Transverse colon (tissue), 4 donors: ENCODE measurements around the gene CRYGD.

Source experiments
- CTCF ChIP-seq, 5 experiments: fragments of 200-600 bp in 3 of 5; fragments of 450-650 bp in 2 of 5; sonication (generic) in 3 of 5; IDR thresholded peaks; 1 replicate in 2 of 5; 2 replicates in 3 of 5; pipeline ENCODE4 v1.5.1; 2016 to 2017; ENCODE audit warnings: antibody characterized with exemption in 5 of 5, inconsistent platforms in 3 of 5, mild to moderate bottlenecking in 2 of 5, moderate library complexity in 1 of 5
- EP300 ChIP-seq: sonication (generic); formaldehyde crosslinking; IDR thresholded peaks from one replicate; pipeline ENCODE4 v1.6.1; 2017; ENCODE audit warnings: antibody characterized with exemption, low read depth
- POLR2A ChIP-seq: fragments of 450-650 bp; IDR thresholded peaks from one replicate; pipeline ENCODE4 v1.6.1; 2016; ENCODE audit warnings: antibody characterized with exemption, mild to moderate bottlenecking, moderate library complexity
- POLR2AphosphoS5 ChIP-seq, 3 donors: sonication (generic); formaldehyde crosslinking; IDR thresholded peaks; one replicate each; pipeline ENCODE4 v1.6.1; 2016; ENCODE audit warnings: antibody characterized with exemption in 3 of 3

- TF ChIP-seq POLR2A (no peak), CTCF (IDR thresholded peaks at IDR 0.05) (no peak), EP300 (no peak), POLR2AphosphoS5 (IDR thresholded peaks at IDR 0.05) (no peak)
These were observed 26.6 kb upstream of the CRYGD start for GRCh38 chr2:208150956-208151355.
